GM21390 (cell line): ENCODE data around the gene CFAP97D2.
"Not testable (repeated sequence)": the region's sequence is repeated elsewhere in the genome, so short reads cannot be mapped to it uniquely, and the experiment has no call there.

Source experiments
- ATAC-seq: cut with Tn5 transposase; IDR thresholded peaks from one replicate; pipeline ENCODE4 v1.9.1; 2021; ENCODE audit not compliant: unreplicated experiment

The CFAP97D2 gene

DNA sequence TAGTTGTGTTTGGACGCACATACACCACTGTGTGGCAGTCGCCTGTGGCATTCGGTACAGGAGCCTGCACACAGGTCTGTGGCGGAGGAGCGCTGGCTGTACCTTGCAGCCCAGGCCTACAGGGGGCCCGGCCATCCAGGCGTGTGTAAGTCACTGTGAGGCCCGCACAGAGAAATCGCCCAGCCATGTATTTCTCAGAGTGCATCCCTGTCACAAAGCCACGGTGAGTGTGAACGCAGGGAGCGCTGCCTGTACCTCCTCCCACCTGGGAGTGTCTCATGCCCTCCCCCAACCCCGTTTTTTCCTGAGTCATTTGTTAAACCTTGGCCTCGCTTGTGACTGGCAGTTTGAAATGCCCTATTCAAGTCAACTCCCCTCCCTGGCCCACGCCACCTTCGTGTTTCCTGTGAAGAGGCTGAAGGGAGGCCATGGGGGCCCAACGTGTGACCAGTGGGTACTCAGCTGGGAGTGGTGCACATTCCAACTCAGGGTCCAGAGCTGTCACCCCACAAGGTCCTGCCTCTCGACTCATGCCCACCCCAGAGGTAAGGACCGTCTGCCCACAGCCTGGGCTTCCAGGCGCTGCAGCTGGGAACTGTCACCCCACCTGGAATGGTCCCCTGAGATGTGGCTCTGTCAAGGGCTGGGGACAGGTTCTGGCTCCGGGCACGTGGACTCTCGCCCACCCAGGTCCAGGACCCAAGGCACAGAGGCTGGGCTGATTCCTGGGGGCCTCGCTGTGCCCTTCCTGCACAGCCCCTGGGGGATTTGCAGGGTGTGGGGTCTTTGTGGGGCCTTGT lies 35.1 kb upstream of the CFAP97D2 start:
- no peak for ATAC-seq

DNA sequence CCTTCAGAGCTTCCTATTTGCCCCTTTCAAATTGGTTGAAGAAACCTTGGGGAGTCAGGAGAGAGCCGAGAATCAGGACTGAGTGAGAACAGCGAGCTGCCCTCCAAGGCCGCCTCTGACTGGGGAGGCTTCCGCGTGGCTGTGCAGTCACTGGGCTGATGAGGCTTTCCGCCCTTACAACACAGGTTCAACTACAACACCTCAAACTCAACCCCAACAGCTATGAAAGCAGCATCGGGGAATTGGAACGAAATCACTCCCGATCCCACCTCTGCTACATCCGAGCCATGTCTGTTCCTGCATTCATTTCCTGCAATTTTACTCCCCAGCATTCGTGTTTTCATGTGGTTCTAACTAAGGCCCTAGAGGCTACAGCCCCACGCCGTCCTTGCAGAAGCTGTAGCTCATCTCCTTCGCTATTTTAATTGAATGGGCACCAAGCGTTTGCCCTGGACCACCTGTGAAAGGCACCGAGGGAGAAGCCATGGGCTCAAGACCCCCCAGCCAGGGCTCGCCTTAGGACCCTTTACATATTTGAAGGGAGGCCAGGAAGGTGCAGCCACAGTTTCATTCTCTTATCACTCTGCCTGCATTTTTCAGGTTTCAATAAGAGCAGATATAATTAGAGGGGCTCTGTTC lies 34.3 kb upstream of the CFAP97D2 start:
- ATAC-seq = no peak

DNA sequence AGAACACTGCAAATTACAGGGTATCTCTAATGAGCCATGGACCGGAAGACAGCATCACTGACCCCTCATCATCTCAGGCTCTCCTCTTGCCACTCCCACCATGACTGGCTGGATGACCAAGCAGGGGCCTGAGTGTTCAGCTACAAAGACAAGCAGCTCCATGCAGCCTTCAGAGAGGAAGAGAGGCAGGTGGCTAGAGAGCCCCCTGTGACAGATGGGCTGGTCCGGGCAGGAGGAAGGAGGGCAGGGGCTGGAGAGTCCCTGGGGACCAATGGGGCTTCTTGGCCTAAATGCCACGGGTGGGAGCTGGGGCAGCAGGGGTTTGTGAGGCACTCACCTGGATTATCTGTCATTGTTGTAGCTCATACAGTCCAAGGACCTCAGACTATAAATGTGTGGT lies 33.8 kb upstream of the CFAP97D2 start:
- no peak for ATAC-seq

DNA sequence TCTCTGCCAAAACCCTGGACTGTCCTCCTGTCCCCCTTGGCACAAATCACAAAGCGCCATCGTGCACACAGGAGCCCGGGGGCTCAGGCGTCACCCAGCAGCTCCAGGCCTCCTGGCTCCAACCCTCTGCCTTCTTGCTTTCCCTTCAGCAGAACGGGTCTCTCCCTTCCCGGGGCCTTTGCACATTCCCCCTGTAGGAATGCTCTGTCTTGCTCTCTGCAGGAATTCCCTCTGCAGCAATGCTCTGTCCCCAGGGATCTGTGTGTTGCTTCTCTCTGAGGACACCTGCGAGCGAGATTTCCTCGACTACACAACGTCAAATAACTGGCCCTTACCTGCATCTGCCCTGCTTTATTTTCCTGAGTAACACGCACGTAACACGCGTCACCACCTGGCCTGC lies 33.3 kb upstream of the CFAP97D2 start:
- ATAC-seq = no peak

DNA sequence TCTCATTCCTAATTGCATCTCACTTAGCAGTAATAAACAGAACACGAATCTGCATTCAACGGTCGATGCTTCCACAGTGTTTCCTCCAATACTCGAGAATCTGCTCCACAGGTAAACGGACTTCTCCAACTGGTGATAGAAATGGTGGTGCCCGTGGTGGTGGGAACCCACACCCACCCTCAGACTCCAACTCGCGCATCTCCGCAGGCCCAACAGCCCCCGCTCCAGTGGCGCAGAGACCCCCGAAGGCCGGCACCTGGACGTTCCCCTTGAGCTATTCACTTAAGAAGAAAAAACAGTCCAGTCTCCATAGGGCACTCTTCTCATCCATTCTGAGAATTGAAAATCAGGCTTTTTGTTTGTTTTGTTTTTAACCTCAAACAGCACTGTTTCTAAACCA lies 32.9 kb upstream of the CFAP97D2 start:
- no peak for ATAC-seq

DNA sequence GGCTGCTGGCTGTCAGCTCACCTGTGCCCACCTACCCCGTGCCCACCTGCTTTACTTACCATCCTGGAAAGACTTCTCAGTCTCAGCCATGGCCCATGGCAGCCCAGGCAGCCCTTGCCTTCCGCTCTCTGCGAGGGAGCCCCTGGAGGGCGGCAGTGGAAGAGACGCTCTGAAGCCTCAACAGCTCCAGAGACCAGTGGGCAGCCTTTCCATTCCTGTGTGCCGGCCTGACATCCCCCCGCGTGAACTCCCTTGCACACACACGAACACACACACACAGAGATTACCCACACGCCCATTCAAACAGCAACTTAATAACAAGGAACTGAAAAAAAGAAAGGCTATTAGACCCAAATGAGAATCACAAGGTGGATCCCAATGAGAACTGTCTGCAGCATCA lies 32.4 kb upstream of the CFAP97D2 start:
- ATAC-seq = no peak

DNA sequence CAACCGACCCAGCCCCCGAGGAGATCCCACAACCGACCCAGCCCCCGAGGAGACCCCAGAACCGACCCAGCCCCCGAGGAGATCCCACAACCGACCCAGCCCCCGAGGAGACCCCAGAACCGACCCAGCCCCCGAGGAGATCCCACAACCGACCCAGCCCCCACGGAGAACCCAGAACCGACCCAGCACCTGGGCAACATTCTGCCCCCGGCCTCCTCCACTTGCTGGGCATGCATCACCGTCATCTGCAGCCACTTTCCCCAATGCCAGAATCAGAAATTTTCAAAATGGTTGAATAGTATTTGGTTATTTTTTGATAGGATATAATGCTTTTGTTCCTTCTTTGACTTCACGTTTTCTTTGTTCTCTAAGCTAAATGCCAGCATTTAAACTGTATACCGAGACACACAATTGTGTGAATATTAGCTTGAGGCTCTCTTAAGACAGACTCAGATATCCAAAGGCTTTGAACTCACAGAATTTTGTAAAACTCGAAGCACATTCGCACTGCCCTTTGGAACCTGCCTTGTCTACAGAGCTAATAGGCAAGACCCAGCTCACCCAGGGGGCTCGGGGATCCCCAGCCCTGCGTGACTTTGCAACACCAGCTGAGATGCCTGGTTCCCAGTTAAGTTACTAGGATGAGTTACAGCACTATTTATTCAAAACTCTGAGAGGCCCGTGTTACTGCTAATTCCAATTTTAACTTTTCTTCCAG lies 31.1 kb upstream of the CFAP97D2 start:
- no peak for ATAC-seq

DNA sequence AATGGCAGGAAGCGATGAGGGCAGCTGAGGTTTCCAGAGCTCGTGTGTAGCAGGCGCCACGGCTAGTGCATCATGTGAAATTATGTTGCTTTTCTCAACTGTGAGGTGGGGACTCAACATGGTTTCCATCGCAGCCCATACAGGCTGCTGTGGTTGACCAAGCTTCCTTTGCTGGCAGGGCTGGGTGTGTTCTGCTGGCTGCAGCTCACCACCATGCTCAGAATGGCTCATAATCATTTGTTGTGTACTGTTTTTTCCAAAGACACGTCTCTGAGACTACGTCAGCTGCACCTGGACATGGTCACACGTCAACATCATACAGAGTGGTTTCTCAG lies 30.6 kb upstream of the CFAP97D2 start:
- peak; percentile 85 for ATAC-seq

DNA sequence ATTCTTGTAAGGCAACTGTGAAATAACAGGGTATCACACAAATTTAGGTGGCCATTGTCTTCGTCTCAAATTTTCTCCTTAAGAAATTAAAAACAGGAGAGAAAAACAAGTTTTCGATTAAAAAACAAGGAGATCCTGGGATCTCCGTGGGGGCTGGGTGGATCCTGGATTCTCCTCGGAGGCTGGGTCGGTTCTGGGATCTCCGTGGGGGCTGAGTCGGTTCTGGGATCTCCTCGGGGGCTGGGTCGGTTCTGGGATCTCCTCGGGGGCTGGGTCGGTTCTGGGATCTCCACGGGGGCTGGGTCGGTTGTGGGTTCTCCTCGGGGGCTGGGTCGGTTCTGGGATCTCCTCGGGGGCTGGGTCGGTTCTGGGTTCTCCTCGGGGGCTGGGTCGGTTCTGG lies 30.2 kb upstream of the CFAP97D2 start:
- not testable (repeated sequence) for ATAC-seq

DNA sequence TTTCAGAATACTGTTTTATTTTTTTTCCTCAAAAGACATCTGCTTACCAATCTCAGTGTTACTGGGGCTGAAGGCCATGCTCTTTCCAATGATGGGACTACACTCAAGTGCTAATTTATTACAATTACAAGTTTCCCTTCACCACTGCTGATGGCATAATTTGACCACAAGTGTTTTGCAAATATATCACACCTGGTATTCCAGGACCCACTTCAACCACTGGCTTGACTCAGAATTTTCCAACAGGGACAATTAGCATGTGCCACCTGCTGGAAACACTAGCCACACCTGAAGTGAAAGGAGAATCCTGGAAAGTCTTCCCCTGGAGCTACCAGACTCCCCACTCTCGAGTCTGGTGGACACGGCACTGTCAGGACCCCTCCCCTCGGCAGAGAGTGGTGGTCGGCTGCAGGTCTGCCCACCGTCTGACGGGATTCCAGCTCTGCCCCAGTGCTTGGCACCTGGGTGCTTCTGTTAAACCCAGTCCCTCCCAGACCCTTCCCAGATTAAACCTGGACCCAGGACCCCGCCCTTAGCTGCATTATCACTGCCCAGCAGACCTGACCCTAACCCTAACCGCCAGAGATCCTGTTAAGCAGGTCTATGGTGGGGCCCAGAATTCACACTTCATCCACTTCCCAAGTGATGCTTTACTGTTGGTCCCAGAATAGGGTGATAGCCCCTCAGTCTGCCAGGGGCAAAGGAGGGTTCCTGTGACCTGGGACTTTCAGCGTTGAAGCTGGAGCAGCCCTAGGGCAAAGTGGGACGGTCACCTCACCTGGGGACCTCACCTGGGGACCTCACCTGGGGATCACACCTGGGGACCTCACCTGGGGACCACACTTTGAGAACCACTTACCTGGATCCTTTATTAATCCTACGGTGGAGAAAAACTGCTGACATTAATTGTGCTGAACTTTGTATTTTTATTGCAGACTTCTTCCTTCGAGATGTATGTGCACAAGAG lies 29.0 kb upstream of the CFAP97D2 start:
- ATAC-seq = no peak

DNA sequence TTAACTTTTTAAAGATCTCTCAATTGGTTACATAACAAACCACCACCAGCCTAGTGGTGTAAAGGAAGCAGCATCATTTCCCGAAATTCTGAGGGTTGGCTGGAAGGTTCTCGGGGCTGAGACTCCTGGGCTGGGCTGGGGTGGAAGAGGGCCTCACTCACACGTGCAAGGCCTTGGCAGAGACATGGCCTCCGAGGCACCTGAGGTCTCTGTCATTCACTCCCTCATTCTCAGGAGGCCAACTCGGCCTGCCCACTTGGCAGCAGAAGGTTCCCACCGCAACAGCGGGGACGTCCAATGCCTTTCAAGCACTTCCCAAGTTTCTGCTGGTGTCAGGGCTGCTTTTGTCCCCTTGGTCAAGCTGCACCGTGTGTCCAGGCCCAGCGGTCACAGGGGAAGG lies 28.0 kb upstream of the CFAP97D2 start:
- no peak for ATAC-seq

DNA sequence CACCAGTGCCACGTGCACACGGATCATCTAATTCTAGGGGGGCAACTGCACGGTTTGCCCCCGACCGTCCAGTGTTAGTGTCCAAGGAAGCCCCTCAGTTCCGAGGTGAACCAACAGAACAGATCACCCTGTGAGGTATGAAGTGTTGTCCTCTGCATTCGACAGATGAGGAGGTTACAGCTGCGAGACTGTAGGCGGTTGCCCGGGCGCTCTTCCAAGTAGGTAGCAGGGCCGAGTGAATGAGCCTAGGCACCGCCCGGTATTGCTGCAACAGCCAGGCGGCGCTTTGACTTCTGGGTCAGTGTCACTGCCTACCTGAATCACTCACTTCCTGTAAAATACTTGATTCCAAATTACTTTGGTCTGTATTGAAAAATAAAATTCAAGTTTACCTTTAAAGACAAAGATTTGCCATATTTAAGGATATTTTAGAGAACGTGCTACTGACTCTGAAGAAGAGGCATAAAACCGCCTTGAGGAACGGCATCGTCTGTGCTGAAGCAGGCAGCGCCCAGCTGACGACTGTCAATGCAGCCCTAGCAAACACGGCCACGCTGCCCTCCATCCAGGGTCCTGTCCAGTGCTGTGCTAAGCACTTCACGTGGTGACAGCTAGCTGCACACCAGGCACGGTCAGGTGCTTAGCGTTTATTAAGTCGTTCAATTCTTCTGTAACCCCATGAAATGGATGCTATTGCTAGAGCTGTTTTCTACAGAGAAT lies 27.3 kb upstream of the CFAP97D2 start:
- no peak for ATAC-seq

DNA sequence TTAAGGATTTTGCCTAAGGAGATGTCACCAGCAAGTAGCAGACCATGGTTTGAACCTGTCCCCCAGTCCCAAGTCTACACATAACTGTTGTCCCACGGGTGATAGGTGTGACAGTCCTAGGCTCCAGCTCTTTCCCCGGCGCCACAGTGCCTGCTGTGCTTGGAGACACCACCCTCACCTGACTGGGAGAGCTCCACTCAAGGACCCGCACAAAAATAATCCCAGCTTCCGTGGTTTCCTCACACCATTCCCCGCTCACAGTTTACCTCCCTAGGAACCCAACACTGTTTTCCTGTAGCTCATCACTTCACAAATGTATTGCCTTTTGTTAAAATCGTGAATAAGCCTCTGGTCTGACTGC lies 26.8 kb upstream of the CFAP97D2 start:
- ATAC-seq = no peak

DNA sequence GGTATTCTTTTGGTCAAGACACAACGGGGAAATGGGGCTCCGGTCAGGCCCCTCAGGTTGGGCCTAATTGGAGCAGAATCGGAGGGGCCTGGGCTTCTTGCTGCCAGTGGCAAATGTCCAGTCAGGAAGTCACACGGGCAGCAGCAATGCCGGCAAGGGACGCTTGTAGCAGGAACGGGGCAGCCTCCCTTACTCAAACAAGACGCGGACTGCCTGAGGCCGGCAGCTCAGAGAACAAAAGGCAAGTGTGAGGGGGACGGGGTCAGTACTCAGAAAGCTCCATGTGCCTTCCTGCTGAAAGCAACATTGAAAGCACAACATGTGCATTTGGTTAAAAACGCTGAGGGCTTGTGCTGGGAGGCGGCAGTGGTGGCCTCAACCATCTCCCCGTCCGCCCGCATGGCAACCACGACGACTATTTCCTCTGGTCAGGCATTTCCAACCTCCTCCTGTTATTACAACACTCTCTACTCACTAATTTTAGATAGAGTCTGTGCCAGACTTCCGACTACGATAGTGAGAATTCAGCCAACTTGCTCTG lies 26.2 kb upstream of the CFAP97D2 start:
- ATAC-seq = no peak

DNA sequence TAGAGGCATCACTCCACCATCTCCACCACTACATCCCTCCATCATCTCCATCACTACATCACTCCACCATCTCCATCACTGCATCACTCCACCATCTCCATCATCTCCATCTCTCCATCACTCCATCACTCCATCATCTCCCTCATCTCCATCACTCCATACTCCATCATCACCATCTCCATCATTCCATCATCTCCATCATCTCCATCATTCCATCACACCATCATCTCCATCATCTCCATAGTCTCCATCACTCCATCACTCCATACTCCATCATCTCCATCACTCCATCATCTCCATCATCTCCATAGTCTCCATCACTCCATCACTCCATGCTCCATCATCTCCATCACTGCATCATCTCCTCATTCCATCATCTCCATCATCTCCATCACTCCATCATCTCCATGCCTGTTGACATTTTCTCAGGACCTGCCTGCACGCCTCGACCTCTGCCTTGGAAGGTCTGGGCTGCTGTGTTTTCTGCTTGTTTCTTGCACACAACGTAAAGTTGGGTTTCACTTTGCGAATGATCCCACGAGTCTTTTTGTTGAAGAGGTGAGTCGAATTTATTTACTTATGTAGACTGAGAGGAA lies 25.5 kb upstream of the CFAP97D2 start:
- ATAC-seq = no peak

DNA sequence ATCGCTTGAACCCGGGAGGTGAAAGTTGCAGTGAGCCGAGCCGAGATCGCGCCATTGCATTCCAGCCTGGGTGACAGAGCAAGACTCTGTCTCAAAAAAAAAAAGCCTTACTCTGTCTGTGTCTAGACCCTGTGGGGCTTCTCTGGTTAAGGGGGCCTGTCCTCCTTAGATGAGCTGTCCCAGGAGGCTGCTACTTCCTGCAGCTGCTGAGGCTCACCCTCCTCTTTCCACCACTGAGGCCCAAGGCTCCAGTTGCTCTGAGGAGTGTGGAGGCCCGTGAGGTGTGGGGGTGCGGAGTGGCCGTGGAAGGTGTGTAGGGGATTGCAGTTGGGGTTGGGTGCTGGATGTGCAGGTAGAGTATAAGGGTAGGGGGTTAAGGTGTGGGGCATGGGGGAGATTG lies 24.6 kb upstream of the CFAP97D2 start:
- ATAC-seq = no peak

DNA sequence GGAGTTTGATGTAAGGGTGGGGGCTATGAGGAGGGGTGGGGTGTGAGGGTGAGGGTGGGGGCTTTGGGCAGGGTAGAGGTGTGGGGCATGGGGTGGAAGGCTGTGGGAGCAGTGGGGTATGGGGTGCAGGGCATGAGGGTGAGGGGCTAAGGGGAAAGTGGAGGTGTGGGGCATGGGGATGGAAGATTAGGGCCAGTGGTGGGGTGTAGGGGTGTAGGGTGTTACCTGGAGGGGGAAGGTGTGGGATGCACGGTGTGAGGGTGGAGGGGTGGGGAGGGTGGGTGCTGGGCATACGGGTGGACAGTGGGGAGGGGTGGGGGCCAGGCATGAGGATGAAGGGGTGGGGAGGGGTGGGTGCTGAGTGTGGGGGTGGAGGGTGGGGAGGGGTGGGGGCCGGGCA lies 23.7 kb upstream of the CFAP97D2 start:
- no peak for ATAC-seq

DNA sequence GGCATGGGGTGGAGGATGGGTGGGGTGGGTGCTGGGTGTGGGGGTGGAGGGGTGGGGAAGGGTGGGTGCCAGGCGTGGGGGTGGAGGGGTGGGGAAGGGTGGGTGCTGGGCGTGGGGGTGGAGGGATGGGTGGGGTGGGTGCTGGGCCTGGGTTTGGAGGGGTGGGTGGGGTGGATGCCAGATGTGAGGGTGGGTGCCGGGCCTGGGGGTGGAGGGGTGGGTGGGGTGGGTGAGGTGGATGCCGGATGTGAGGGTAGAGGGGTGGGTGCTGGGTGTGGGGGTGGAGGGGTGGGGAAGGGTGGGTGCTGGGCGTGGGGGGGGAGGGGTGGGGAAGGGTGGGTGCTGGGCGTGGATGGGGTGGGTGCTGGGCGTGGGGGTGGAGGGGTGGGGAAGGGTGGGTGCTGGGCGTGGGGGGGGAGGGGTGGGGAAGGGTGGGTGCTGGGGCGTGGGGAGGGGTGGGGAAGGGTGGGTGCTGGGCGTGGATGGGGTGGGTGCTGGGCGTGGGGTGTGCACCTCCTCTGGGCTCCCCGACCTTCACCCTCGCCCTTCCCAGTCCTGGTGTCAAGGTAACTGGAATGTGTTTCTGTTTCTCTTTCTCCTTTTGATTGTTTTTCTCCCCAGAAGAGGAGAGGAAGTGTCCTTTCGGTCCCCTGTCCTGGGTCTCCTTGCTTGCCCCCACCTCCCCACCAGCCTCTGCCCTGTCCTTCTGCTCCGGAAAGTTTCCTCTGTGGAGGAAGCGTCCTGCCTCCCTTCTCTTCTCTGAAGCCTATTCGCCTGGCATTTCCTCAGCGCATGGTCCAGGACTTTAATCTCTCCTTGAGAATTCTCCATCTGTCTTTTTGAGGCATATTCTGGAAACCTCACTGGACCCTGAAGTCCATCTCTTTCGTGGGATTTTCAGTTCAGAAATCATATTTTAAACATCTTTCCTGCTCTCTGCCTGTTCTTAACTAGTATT lies 22.9 kb upstream of the CFAP97D2 start:
- ATAC-seq = no peak
